ENCODE data around the gene MAT1A.
"Not testable (repeated sequence)": the region's sequence is repeated elsewhere in the genome, so short reads cannot be mapped to it uniquely, and the experiment has no call there.

Gene MAT1A

GRCh38 chr10:80233871-80234270 is 55.6 kb downstream of the MAT1A start:
- not testable (repeated sequence) for DNase-seq (ENCODE audit: extremely low read depth in 1 of 2, low read depth in 1 of 2)

GRCh38 chr10:80226723-80227122 is 62.7 kb downstream of the MAT1A start:
- DNase-seq (ENCODE audit: extremely low read depth in 1 of 2, low read depth in 1 of 2) = not testable (repeated sequence)

- not testable (repeated sequence) for DNase-seq (ENCODE audit: extremely low read depth in 1 of 2, low read depth in 1 of 2)
Observed at GRCh38 chr10:80223031-80223419, 66.4 kb downstream of the MAT1A start.

Data from stimulated activated CD8-positive, alpha-beta memory T cell treated with anti-CD3 and anti-CD28 coated beads, Interleukin-7, amount 100 ng/mL, for 48 hours (primary cell).